ENCODE data around the gene BCAS3. TPM values are rescaled to one million over a fixed set of nuclear protein-coding genes. Genes with fewer than 3 reads are reported as not detected.
A peak's percentile ranks its signal among the peaks of the same experiment; 100 is the strongest.

BCAS3 gene
- total RNA-seq, 1 donor from 2014 or later = 29.6 TPM

DNA sequence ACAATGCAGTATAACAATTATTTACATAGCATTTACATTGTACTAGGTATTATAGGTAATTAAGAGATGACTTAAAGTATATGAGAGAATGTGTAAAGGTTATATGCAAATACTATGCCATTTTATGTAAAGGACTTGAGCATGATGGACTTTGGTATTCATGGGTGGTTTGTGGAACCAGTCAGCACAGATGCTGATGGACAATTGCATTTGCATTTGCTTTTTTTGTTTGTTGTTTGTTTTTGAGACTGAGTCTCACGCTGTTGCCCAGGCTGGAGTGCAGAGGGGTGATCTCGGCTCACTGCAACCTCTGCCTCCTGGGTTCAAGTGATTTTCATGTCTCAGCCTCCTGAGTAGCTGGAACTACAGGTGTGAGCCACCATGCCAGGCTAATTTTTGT is 36.0 kb downstream of the BCAS3 start:
- H3K27ac ChIP-seq = no peak overlapping the region
- ATAC-seq (no peak), DNase-seq (no peak)
- H3K27me3 ChIP-seq (ENCODE audit: low read depth) = no peaks in the 10 kb centered on the region
- TF ChIP-seq, protein P1, sequence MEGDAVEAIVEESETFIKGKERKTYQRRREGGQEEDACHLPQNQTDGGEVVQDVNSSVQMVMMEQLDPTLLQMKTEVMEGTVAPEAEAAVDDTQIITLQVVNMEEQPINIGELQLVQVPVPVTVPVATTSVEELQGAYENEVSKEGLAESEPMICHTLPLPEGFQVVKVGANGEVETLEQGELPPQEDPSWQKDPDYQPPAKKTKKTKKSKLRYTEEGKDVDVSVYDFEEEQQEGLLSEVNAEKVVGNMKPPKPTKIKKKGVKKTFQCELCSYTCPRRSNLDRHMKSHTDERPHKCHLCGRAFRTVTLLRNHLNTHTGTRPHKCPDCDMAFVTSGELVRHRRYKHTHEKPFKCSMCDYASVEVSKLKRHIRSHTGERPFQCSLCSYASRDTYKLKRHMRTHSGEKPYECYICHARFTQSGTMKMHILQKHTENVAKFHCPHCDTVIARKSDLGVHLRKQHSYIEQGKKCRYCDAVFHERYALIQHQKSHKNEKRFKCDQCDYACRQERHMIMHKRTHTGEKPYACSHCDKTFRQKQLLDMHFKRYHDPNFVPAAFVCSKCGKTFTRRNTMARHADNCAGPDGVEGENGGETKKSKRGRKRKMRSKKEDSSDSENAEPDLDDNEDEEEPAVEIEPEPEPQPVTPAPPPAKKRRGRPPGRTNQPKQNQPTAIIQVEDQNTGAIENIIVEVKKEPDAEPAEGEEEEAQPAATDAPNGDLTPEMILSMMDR (IDR thresholded peaks at IDR 0.05) = no peak
- no peak overlapping the region for H3K4me3 ChIP-seq
- intact Hi-C loops (cut with DNase I) = no loop called here
- H3K9me3 ChIP-seq = no peaks in the 10 kb centered on the region
- peaks cover 28% of the 10 kb centered on the region for H3K36me3 ChIP-seq
- H3K4me1 ChIP-seq = no peaks in the 10 kb centered on the region

DNA sequence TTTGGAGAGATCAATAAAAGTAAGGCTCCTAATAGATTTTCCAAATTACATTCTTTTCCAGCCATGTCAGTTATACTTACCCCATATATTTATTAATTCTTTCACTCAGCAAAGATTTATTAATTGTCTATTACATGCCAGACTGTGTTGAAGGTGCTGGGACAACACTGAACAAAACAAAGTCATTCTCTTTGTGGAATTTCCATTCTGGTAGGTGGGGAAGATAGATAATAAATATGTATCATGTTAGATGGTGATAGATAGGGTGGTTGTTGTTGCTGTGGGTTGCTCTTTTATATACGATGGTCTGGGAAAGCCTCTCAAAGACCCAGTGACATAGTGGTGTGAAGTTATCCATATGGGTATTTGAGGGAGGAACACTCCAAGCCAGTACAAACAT is 39.1 kb downstream of the BCAS3 start:
- DNase-seq = no peak
- Histone ChIP-seq H3K36me3 (peaks cover 6% of the 10 kb centered on the region), H3K4me1 (no peaks in the 10 kb centered on the region), H3K27me3 (ENCODE audit: low read depth) (no peaks in the 10 kb centered on the region), H3K9me3 (no peaks in the 10 kb centered on the region), H3K27ac (no peak overlapping the region), H3K4me3 (no peak overlapping the region)
- intact Hi-C loops (cut with DNase I) = no loop called here
- TF ChIP-seq, protein P1 (IDR thresholded peaks at IDR 0.05) = no peak
- no peak for ATAC-seq

DNA sequence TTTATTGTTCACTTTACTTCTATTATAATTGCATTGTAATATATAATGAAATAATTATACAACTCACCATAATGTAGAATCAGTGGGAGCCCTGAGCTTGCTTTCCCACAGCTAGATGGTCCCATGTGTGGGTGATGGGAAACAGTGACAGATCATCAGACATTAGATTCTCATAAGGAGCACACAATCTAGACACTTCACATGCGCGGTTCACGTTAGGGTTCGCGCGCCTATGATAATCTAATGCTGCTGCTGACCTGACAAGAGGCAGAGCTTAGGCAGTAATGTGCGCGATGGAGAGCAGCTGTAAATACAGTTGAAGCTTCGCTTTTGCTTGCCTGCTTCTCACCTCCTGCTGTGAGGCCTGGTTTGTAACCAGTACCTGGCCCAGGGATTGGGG is 40.2 kb downstream of the BCAS3 start:
- no peaks in the 10 kb centered on the region for H3K27me3 ChIP-seq (ENCODE audit: low read depth)
- intact Hi-C loops (cut with DNase I) = no loop called here
- TF ChIP-seq, protein P1 (IDR thresholded peaks at IDR 0.05) = no peak
- H3K4me1 ChIP-seq = no peaks in the 10 kb centered on the region
- DNase-seq = no peak
- H3K36me3 ChIP-seq = no peaks in the 10 kb centered on the region
- H3K9me3 ChIP-seq = no peaks in the 10 kb centered on the region
- ATAC-seq = no peak
- H3K27ac ChIP-seq = no peak overlapping the region
- H3K4me3 ChIP-seq = no peak overlapping the region

DNA sequence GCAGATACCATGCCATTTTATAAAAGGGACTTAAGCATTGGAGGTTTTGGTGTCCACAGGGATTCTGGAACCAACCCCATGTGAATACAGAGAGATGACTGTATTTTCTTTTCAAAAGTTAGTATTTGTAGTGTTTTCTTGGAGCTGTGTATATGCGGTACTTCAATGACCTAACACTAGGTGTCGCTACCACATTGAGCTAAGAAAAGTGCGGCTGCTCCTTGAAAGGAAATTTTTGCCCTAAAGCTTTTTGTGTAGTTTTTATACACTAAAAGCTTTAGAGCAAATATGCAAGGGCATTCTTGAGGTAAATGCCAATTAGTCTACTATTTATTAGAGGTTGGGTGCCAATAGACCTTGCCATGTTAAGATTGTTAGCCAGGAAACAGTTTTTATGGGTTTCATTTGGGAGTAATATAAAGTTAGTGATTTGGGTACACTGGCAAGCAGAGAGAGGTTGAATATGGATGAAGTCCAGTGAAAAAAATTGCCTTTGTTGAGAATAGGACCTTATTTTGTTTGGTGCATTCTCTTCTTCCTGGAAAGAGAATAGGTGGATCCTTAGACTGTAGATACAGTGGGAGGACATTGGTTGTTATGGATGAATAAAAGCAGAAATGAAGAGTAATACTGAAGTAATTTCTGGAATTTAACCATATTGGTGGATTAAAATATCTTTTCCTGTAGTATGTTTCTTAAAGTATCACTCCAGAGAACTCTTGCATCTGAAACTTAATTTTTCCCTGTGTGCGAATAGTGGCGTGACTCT is 43.3 kb downstream of the BCAS3 start:
- ATAC-seq (peak; percentile 54 to 75), DNase-seq (no peak)
- H3K9me3 ChIP-seq = no peaks in the 10 kb centered on the region

DNA sequence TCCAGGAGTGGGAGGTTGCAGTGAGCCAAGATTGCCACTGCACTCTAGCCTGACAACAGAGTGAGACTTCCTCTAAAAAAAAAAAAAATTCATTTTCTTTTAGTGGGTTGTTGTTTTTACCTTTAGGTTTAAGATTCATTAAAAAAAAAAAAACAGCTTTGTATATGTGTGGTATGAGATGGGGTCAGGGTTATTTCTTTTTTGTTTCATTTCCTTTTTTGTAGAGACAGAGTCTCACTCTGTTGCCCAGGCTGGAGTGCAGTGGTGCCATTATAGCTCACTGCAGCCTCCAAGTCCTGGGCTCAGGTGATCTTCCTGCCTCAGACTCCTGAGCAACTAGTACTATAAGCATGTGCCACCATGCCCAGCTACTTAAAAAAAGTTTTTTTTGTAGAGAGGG is 47.0 kb downstream of the BCAS3 start:
- H3K27me3 ChIP-seq (ENCODE audit: low read depth) = no peaks in the 10 kb centered on the region
- intact Hi-C loops (cut with DNase I) = no loop called here
- peaks cover under 1% of the 10 kb centered on the region for H3K4me1 ChIP-seq
- no peak for DNase-seq
- H3K36me3 ChIP-seq = no peaks in the 10 kb centered on the region
- H3K27ac ChIP-seq = no peak overlapping the region
- no peak overlapping the region for H3K4me3 ChIP-seq
- H3K9me3 ChIP-seq = no peaks in the 10 kb centered on the region
- TF ChIP-seq, protein P1 (IDR thresholded peaks at IDR 0.05) = no peak
- ATAC-seq = no peak

More for the DNA sequence above, 43.3 kb downstream of the BCAS3 start:
- Histone ChIP-seq H3K4me1 (no peaks in the 10 kb centered on the region), H3K27me3 (ENCODE audit: low read depth) (no peaks in the 10 kb centered on the region), H3K36me3 (no peaks in the 10 kb centered on the region), H3K4me3 (no peak overlapping the region), H3K27ac (no peak overlapping the region)
- intact Hi-C loops (cut with DNase I) = no loop called here
- TF ChIP-seq, protein P1 (IDR thresholded peaks at IDR 0.05) = peak; percentile 85
